ENCODE measurements around the gene CACNA2D3. TPM values are rescaled to one million over a fixed set of nuclear protein-coding genes. Genes with fewer than 3 reads are reported as not detected.

The CACNA2D3 gene
- total and polyA plus RNA-seq, 2 donors from 2014 or later: 5.7 to 11.2 TPM

GRCh38 chr3:54178376-54178775, 56.0 kb downstream of the CACNA2D3 start:
- no peak for TF ChIP-seq CTCF (IDR thresholded peaks at IDR 0.05; ENCODE audit: borderline replicate concordance, extremely low read depth, insufficient read depth)
- Histone ChIP-seq H3K9me3 (ENCODE audit: control insufficient read depth in 2 of 3, insufficient read depth in 1 of 3, low read length in 3 of 3) (no peaks in the 10 kb centered on the region), H3K36me3 (ENCODE audit: control insufficient read depth in 2 of 3, insufficient read depth in 3 of 3, low read length in 3 of 3) (no peaks in the 10 kb centered on the region), H3K9ac (ENCODE audit: low read length in 3 of 3) (no peak overlapping the region), H3K27me3 (ENCODE audit: control insufficient read depth, insufficient read depth, low read length) (no peaks in the 10 kb centered on the region), H3K4me1 (ENCODE audit: control insufficient read depth in 2 of 3, insufficient read depth in 2 of 3, low read depth in 1 of 3, low read length in 3 of 3) (no peaks in the 10 kb centered on the region), H3K27ac (ENCODE audit: low read depth in 2 of 2, low read length in 2 of 2) (no peak overlapping the region), H3K4me3 (ENCODE audit: low read length in 3 of 3) (no peak overlapping the region)
- DNase-seq: no peak
- no peak for FAIRE-seq
- intact Hi-C loops (cut with DNase I): no loop called here

GRCh38 chr3:54180921-54181320, 58.6 kb downstream of the CACNA2D3 start:
- no peak for TF ChIP-seq CTCF (IDR thresholded peaks at IDR 0.05; ENCODE audit: borderline replicate concordance, extremely low read depth, insufficient read depth)
- Histone ChIP-seq H3K9me3 (ENCODE audit: control insufficient read depth in 2 of 3, insufficient read depth in 1 of 3, low read length in 3 of 3) (no peaks in the 10 kb centered on the region), H3K4me3 (ENCODE audit: low read length in 3 of 3) (no peak overlapping the region), H3K9ac (ENCODE audit: low read length in 3 of 3) (no peak overlapping the region), H3K4me1 (ENCODE audit: control insufficient read depth in 2 of 3, insufficient read depth in 2 of 3, low read depth in 1 of 3, low read length in 3 of 3) (no peaks in the 10 kb centered on the region), H3K27ac (ENCODE audit: low read depth in 2 of 2, low read length in 2 of 2) (no peak overlapping the region), H3K27me3 (ENCODE audit: control insufficient read depth, insufficient read depth, low read length) (no peaks in the 10 kb centered on the region), H3K36me3 (ENCODE audit: control insufficient read depth in 2 of 3, insufficient read depth in 3 of 3, low read length in 3 of 3) (no peaks in the 10 kb centered on the region)
- FAIRE-seq (no peak), DNase-seq (peak in 3 of 5 donors; percentile 19 to 59 (median 45))
- intact Hi-C loops (cut with DNase I): no loop called here

GRCh38 chr3:54182242-54182641, 59.9 kb downstream of the CACNA2D3 start:
- no peak overlapping the region for H3K27ac ChIP-seq (ENCODE audit: low read depth in 2 of 2, low read length in 2 of 2)
- no peaks in the 10 kb centered on the region for H3K4me1 ChIP-seq (ENCODE audit: control insufficient read depth in 2 of 3, insufficient read depth in 2 of 3, low read depth in 1 of 3, low read length in 3 of 3)
- DNase-seq (no peak), FAIRE-seq (no peak)
- no peaks in the 10 kb centered on the region for H3K36me3 ChIP-seq (ENCODE audit: control insufficient read depth in 2 of 3, insufficient read depth in 3 of 3, low read length in 3 of 3)
- no peaks in the 10 kb centered on the region for H3K9me3 ChIP-seq (ENCODE audit: control insufficient read depth in 2 of 3, insufficient read depth in 1 of 3, low read length in 3 of 3)
- no peaks in the 10 kb centered on the region for H3K27me3 ChIP-seq (ENCODE audit: control insufficient read depth, insufficient read depth, low read length)
- no peak for TF ChIP-seq CTCF (IDR thresholded peaks at IDR 0.05; ENCODE audit: borderline replicate concordance, extremely low read depth, insufficient read depth)
- H3K9ac ChIP-seq (ENCODE audit: low read length in 3 of 3): no peak overlapping the region
- intact Hi-C loops (cut with DNase I): no loop called here
- no peak overlapping the region for H3K4me3 ChIP-seq (ENCODE audit: low read length in 3 of 3)

- TF ChIP-seq CTCF (IDR thresholded peaks at IDR 0.05; ENCODE audit: borderline replicate concordance, extremely low read depth, insufficient read depth): no peak
- no peaks in the 10 kb centered on the region for H3K9me3 ChIP-seq (ENCODE audit: control insufficient read depth in 2 of 3, insufficient read depth in 1 of 3, low read length in 3 of 3)
- H3K4me1 ChIP-seq (ENCODE audit: control insufficient read depth in 2 of 3, insufficient read depth in 2 of 3, low read depth in 1 of 3, low read length in 3 of 3): no peaks in the 10 kb centered on the region
- no peak overlapping the region for H3K9ac ChIP-seq (ENCODE audit: low read length in 3 of 3)
- no peaks in the 10 kb centered on the region for H3K36me3 ChIP-seq (ENCODE audit: control insufficient read depth in 2 of 3, insufficient read depth in 3 of 3, low read length in 3 of 3)
- no peaks in the 10 kb centered on the region for H3K27me3 ChIP-seq (ENCODE audit: control insufficient read depth, insufficient read depth, low read length)
- FAIRE-seq: no peak
- intact Hi-C loops (cut with DNase I): no loop called here
- no peak overlapping the region for H3K27ac ChIP-seq (ENCODE audit: low read depth in 2 of 2, low read length in 2 of 2)
- no peak for DNase-seq
- H3K4me3 ChIP-seq (ENCODE audit: low read length in 3 of 3): no peak overlapping the region
These were observed 63.4 kb downstream of the CACNA2D3 start for GRCh38 chr3:54185740-54186139.

Data from kidney (tissue), 14 donors.